Stimulated activated CD8-positive, alpha-beta memory T cell treated with anti-CD3 and anti-CD28 coated beads, Interleukin-7, amount 100 ng/mL, for 24 hours (primary cell): ENCODE results near the gene AS3MT.

ENCODE experiments used
- DNase-seq: peaks from one replicate; pipeline ENCODE4 v3.0.0-alpha.2; 2020; ENCODE audit warnings: low read depth

The AS3MT gene

DNA sequence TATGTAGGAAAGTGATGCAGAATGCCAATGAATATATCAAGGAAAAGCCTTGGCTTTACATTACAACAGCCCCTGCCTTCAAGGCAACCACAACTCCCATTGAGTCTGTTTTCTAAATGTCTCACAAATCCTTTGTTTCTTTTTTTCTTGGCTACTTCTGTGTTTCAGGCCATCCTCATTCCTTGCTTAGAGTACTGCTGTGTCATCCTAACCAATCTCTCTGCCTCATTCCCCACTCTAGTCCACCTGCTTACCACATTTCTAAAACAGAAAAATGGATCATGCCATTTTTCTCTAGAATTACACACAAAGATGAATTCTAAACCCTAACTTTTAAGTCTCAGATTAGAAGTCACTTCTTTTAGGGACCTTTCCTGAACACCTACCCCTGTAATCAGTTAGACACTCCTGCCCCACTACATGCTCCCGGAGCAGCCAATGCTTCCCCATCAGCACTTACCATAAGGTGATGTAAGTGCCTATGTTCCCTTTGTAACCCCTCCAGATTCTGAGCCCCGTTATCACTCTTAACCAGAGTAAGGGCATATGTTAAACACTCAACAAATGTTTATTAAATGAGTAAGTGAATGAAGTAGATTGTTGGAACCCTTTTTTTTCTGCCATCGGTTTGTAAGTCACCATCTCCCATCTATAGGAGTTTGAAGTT lies 12.4 kb upstream of the AS3MT start:
- DNase-seq = no peak

DNA sequence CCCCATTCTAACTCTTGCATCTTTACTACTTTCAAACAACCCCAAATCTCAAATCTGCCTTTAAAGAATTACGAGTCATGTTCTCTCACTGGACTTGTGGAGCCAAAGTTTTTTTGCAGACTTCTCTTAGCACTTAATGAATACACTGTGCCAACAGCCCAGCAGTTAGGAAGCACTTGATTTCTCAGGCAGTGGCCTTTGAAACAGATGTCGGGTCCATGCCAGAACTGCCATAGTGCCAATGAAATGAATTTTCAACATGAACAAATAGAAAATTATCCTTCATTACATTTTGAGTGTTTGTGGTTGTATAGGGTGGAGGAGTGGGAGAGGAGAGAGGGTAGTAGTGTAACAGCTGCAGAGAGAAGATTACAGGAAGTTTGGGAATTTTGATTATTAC lies 9.4 kb upstream of the AS3MT start:
- no peak for DNase-seq

DNA sequence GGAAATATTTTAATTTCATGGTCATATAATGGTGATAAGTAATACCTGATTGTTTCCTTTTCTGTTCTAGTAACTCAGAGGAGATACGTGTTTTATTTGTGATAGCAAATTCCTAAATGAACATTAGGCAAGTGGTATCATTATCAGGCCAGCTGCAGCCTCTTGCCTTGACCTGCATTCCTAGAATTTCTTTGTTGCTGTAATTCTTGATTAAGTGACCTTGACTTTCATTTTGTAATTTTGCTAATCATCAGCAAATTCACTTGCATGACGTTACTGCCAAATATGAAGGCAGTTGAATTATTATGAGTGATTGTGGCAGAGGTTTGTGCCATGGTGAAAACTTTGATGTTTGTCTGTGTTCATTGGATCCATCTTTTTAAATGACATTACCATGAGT lies 5.6 kb upstream of the AS3MT start:
- DNase-seq = no peak

GRCh38 chr10:102865620-102866019 lies 3.6 kb upstream of the AS3MT start:
- no peak for DNase-seq

DNA sequence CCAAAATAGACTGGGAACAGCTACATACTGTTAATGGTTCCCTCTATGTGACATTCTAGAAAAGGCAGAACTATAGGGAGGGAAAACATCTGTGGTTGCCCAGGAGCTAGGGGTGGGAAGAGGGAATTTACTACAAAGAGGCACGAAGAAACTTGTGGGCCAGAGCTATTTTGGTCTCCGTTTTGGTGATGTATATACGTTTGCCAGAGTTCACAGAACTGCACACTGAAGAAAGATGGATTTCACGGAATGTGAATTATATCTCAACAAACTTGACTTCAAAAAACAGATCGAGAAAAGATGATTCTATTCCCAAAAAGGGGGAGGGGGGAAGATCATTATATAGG lies 386 bp upstream of the AS3MT start:
- no peak for DNase-seq

DNA sequence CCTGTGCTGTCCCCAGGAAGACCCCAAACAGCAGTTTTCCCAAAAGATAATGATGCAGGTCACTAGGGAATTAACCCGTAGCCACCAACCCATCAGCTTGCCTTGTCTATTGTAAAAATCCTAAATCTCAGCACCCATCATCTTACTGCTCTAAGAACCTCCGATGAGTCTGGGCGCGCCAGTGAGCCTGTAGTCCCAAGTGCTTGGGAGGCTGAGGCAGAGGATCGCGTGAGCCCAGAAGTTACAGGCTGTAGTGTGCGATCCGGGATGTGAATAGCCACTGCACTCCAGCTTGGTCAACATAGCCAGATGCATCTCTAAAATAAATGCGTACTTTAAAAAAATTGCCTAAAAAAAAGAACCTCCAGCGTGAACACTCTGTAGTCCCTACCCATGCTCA lies 951 bp downstream of the AS3MT start:
- no peak for DNase-seq

DNA sequence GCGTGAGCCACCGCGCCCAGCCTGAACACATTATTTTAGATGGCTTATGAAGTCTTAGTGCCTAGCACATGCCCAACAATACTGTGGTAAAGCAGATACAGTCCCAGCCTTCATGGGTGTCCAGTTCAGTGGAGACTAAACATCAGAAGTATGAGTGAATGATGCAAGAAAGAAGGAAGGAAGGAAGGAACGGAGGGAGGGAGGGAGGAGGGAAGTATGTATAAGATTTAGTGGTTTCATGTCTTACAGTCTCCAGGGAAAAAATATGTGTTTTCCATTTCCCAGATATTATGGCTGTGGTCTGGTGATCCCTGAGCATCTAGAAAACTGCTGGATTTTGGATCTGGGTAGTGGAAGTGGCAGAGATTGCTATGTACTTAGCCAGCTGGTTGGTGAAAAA lies 2.9 kb downstream of the AS3MT start:
- DNase-seq = no peak

DNA sequence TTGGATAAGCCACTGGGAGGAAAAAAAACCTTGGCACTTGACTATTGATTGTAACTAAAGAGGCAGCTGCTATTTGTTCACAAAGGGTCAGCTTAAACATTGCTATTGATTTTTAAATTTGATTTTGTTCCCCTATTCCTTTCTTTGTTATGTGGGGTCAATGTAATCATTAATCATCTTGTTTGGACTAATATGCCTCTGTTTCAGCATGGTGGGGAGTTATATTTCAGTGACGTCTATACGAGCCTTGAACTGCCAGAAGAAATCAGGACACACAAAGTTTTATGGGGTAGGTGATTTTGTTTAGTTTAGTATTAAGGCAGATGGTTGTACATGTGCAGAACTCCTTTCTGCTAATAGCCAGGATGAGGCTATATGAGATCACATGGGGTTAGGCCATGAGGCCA lies 7.5 kb downstream of the AS3MT start:
- no peak for DNase-seq

DNA sequence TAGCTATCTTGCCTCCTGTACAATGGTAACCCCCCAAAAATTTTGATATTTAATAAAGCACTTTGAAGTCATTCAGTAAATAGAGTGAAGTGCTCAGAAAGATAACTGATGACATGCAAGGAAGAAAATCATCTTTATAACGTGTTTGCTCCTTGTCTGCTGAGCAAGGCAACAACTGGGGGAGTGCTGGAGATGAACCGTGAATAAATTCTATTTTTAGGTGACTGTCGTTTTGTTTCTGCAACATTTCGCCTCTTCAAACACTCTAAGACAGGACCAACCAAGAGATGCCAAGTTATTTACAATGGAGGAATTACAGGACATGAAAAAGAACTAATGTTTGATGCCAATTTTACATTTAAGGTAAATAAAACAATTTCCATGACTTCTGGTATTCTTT lies 9.4 kb downstream of the AS3MT start:
- no peak for DNase-seq

DNA sequence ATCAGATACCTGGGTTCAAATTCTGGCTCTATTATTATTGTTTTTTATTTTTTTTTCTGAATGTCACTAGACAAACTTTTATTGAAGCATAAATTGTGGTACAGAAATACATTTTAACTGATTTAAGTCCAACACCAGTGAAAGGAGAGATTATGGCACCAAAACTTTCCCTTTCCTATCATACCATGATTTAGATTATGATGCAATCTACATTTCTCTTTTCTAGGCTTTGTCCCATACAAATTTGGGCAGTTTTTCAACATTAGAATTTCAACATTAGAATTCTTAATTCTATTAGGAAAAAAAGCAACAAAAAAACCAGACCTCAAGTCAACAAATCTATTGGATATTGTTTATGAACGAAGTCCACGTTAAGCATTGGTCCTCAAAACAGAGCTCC lies 11.0 kb downstream of the AS3MT start:
- no peak for DNase-seq

GRCh38 chr10:102888048-102888447 lies 18.8 kb downstream of the AS3MT start:
- DNase-seq = no peak

DNA sequence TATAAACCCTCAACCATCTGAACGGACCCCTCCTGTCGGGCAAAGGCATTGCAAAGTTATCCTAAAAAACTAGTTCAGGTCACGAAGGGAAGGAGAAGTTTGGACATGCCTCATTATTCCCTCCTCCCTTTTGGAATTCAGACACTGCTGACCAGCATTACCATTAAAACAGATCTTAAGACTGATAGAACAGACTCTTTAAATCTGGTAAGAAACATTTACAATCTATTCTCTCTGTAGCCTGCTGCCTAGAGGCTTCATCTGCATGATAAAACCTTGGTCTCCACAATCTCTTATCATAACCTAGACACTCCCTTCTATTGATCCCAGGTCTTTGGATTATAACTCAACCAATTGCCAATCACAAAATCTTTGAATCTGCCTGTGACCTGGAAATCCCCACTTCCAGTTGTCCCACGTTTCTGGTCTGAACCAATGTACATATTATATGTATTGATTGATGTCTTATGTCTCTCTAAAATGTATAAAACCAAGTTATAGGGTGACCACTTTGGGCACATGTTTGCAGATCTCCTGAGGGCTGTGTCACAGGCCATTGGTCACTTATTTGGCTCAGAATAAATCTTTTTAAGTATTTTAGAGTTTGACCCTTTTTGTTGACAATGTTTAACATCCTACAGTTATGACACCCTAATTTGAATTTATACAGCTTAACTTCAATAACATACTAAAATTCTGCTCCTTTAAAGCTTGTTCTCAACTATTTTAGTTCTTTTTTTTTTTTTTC lies 25.4 kb downstream of the AS3MT start:
- DNase-seq = no peak

DNA sequence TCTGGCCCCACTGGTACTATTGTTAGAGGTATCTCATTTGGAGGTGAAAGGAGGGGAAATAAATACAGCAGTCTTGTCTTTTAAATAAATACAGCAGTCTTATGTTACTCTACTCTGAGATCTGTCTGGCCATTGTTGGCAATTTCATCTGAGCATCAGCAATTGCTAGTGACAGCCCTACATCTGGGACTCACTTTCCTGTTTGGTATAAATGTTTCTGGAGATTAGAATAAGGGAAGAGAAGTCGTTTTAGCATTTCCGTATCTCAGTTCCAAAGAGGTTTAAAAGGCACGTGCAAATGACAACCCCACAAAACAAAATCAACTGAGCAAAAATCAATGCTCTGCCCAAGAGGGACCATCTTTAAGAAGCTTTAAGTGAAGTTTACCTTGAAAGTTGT lies 30.7 kb downstream of the AS3MT start:
- DNase-seq = no peak

DNA sequence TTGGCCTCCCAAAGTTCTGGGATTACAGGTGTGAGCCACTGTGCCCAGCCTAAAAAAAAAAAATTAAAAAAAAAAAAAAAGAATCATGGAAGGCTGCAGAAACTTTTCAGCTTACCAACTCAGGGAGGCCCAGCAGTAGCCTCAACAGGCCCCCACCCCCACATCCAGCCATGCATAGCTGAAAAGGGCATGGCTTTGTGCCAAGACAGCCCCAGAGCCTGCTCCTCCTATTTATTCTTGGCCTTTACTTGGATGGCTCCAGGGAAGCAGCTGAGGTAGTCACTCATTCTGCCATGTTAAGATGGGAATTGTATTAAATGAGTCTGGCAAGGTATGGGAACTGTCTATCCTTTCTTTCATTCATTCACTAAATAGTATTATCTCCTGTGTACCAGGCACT lies 35.1 kb downstream of the AS3MT start:
- no peak for DNase-seq

- DNase-seq = no peak
Observed at GRCh38 chr10:102906507-102906906, 37.2 kb downstream of the AS3MT start.

GRCh38 chr10:102914781-102915180 lies 45.5 kb downstream of the AS3MT start:
- DNase-seq = no peak

DNA sequence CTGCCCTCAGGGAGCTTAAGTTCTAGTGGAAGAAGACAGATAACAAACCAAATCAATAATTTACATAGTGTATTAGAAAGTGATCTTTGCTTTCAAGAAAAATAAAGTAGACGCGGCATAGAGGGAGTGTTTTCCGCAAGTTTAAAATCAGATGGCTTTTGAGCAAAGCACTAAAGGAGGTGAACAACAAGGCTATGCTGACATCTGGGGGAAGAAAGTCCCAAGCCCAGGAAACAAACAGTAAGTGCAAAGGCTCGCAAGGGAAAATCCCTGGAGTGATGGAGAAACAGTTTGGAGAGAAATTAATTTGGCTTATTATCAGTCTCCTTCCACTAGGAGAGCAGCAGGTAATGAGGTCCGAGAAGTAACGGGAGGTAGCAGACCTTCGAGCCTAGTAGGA lies 46.9 kb downstream of the AS3MT start:
- no peak for DNase-seq

GRCh38 chr10:102917314-102917961 lies 48.2 kb downstream of the AS3MT start:
- DNase-seq = peak; percentile 67

GRCh38 chr10:102917962-102918816 lies 48.9 kb downstream of the AS3MT start, which contains the start of gene CNNM2:
Gene CNNM2 (plus strand): TSS chr10:102918294. CDS start chr10:102918481, 187 bp downstream.
- DNase-seq = peak; percentile 98

GRCh38 chr10:102918817-102919245 lies 49.6 kb downstream of the AS3MT start:
- DNase-seq = no peak

- DNase-seq = no peak
Observed at GRCh38 chr10:102919246-102919959, 50.1 kb downstream of the AS3MT start.
